Vagina (tissue), 2 donors: ENCODE results near the gene EIF3D. TPM values are rescaled to one million over a fixed set of nuclear protein-coding genes. Genes with fewer than 3 reads are reported as not detected.

Source experiments
- DNase-seq, 2 donors: peaks; one replicate each; pipeline ENCODE4 v3.0.0-alpha.2; 2017; ENCODE audit errors: extremely low spot score in 2 of 2
- H3K27ac ChIP-seq: fragments of 200-600 bp; sonication (generic); one replicate; pipeline ENCODE4 v1.5.1; 2019
- H3K27me3 ChIP-seq: fragments of 200-600 bp; sonication (generic); one replicate; pipeline ENCODE4 v1.5.1; 2019
- H3K36me3 ChIP-seq, 2 donors: fragments of 200-600 bp; sonication (generic); one replicate each; pipeline ENCODE4 v1.5.1; 2017 to 2019
- H3K4me1 ChIP-seq: fragments of 200-600 bp; sonication (generic); one replicate; pipeline ENCODE4 v1.5.1; 2019
- H3K4me3 ChIP-seq, 2 donors: fragments of 200-600 bp; sonication (generic); 1 replicate in 1 of 2; 2 replicates in 1 of 2; pipeline ENCODE4 v1.5.1; 2016 to 2019
- H3K9me3 ChIP-seq: fragments of 200-600 bp; sonication (generic); one replicate; pipeline ENCODE4 v1.5.1; 2019
- POLR2A ChIP-seq, 2 donors: fragments of 450-650 bp; IDR thresholded peaks; one replicate each; pipeline ENCODE4 v1.6.1; 2017; ENCODE audit warnings: antibody characterized with exemption in 2 of 2, mild to moderate bottlenecking in 2 of 2, moderate library complexity in 2 of 2
- POLR2AphosphoS5 ChIP-seq, 2 donors: sonication (generic); formaldehyde crosslinking; IDR thresholded peaks; one replicate each; pipeline ENCODE4 v1.9.0; 2017; ENCODE audit warnings: antibody characterized with exemption in 2 of 2, mild to moderate bottlenecking in 2 of 2, low read depth in 1 of 2; ENCODE audit not compliant: insufficient read depth in 1 of 2
- intact Hi-C: fragments of 100-400 bp; cut with DNase I; formaldehyde crosslinking; loops from one replicate; pipeline ENCODE4 v1.15.1; 2023
- total RNA-seq: library from RNA; depleted of rRNA; stranded (reverse); fragments of >200 nt; gene quantifications from one replicate; pipeline ENCODE4 v1.2.3, GENCODE V29; 2016
- TF ChIP-seq, protein P1 (sequence below), 3 experiments: fragments of 450-650 bp in 2 of 3; fragments of 200-600 bp in 1 of 3; sonication (generic) in 1 of 3; IDR thresholded peaks; one replicate each; pipeline ENCODE4 v1.5.1; 2017 to 2019; ENCODE audit warnings: antibody characterized with exemption in 3 of 3, mild to moderate bottlenecking in 2 of 3, moderate library complexity in 2 of 3

The EIF3D gene
- total RNA-seq, 1 donor from 2014 or later = 266 TPM

GRCh38 chr22:36475341-36475740 lies 53.6 kb downstream of the EIF3D start:
- intact Hi-C loops = no loop called here
- Histone ChIP-seq H3K36me3 (peaks cover 0 to 60% of the 10 kb centered on the region in 2 donors), H3K9me3 (no peaks in the 10 kb centered on the region), H3K4me3 (no peak overlapping the region), H3K4me1 (peaks cover 15% of the 10 kb centered on the region), H3K27me3 (no peaks in the 10 kb centered on the region), H3K27ac (peak overlapping the region; percentile 17)
- TF ChIP-seq POLR2A (IDR thresholded peaks at IDR 0.05) (no peak), POLR2AphosphoS5 (IDR thresholded peaks at IDR 0.05; ENCODE audit: insufficient read depth in 1 of 2, low read depth in 1 of 2) (no peak)
- TF ChIP-seq, protein P1, sequence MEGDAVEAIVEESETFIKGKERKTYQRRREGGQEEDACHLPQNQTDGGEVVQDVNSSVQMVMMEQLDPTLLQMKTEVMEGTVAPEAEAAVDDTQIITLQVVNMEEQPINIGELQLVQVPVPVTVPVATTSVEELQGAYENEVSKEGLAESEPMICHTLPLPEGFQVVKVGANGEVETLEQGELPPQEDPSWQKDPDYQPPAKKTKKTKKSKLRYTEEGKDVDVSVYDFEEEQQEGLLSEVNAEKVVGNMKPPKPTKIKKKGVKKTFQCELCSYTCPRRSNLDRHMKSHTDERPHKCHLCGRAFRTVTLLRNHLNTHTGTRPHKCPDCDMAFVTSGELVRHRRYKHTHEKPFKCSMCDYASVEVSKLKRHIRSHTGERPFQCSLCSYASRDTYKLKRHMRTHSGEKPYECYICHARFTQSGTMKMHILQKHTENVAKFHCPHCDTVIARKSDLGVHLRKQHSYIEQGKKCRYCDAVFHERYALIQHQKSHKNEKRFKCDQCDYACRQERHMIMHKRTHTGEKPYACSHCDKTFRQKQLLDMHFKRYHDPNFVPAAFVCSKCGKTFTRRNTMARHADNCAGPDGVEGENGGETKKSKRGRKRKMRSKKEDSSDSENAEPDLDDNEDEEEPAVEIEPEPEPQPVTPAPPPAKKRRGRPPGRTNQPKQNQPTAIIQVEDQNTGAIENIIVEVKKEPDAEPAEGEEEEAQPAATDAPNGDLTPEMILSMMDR (IDR thresholded peaks at IDR 0.05) = no peak
- no peak for DNase-seq

DNA sequence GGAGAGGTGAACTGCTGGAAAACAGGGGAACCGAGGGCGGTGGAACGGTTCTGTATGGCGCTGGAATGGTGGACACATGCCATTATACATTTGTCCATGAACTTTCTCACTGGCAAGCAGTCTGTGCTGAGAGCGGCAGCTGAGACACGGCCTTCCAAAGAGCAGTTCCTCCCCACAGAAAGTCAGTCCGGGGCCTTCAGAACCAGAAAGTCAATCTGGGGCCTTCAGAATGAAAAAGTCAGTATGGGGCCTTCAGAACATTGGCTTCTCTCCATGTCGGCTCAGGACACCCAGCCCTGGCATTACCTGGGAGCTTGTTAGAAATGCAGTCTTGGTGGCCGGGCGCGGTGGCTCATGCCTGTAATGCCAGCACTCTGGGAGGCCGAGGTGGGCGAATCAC lies 56.3 kb downstream of the EIF3D start:
- Histone ChIP-seq H3K4me1 (peaks cover 37% of the 10 kb centered on the region), H3K27me3 (no peaks in the 10 kb centered on the region), H3K4me3 (no peak overlapping the region), H3K27ac (no peak overlapping the region), H3K36me3 (peaks cover 0 to 43% of the 10 kb centered on the region in 2 donors), H3K9me3 (no peaks in the 10 kb centered on the region)
- intact Hi-C loops = no loop called here
- TF ChIP-seq, protein P1 (IDR thresholded peaks at IDR 0.05) = no peak
- TF ChIP-seq POLR2A (IDR thresholded peaks at IDR 0.05) (no peak), POLR2AphosphoS5 (IDR thresholded peaks at IDR 0.05; ENCODE audit: insufficient read depth in 1 of 2, low read depth in 1 of 2) (no peak)
- no peak for DNase-seq

GRCh38 chr22:36471341-36471821 lies 57.6 kb downstream of the EIF3D start:
- peaks cover 47% of the 10 kb centered on the region for H3K4me1 ChIP-seq
- no peak for DNase-seq

GRCh38 chr22:36470994-36471331 lies 58.0 kb downstream of the EIF3D start:
- Histone ChIP-seq H3K36me3 (peaks cover 0 to 26% of the 10 kb centered on the region in 2 donors), H3K4me1 (peaks cover 51% of the 10 kb centered on the region), H3K27me3 (no peaks in the 10 kb centered on the region), H3K4me3 (peak overlapping the region in 1 of 2 donors; percentile 13), H3K27ac (peak overlapping the region; percentile 83), H3K9me3 (no peaks in the 10 kb centered on the region)
- TF ChIP-seq, protein P1 (IDR thresholded peaks at IDR 0.05) = no peak
- TF ChIP-seq POLR2AphosphoS5 (IDR thresholded peaks at IDR 0.05; ENCODE audit: insufficient read depth in 1 of 2, low read depth in 1 of 2) (no peak), POLR2A (IDR thresholded peaks at IDR 0.05) (no peak)
- intact Hi-C loops = no loop called here
- DNase-seq = no peak

More at GRCh38 chr22:36471341-36471821, 57.6 kb downstream of the EIF3D start:
- H3K27ac ChIP-seq = peak overlapping the region; percentile 83
- no peak for TF ChIP-seq POLR2A (IDR thresholded peaks at IDR 0.05)
- TF ChIP-seq, protein P1 (IDR thresholded peaks at IDR 0.05) = no peak
- no peak for TF ChIP-seq POLR2AphosphoS5 (IDR thresholded peaks at IDR 0.05; ENCODE audit: insufficient read depth in 1 of 2, low read depth in 1 of 2)
- H3K4me3 ChIP-seq = peak overlapping the region in 1 of 2 donors; percentile 13
- intact Hi-C loops = no loop called here
- H3K9me3 ChIP-seq = no peaks in the 10 kb centered on the region
- no peaks in the 10 kb centered on the region for H3K27me3 ChIP-seq
- H3K36me3 ChIP-seq = peaks cover 0 to 30% of the 10 kb centered on the region in 2 donors

- no peaks in the 10 kb centered on the region for H3K27me3 ChIP-seq
- peaks cover 0 to 20% of the 10 kb centered on the region in 2 donors for H3K36me3 ChIP-seq
- no peaks in the 10 kb centered on the region for H3K9me3 ChIP-seq
- intact Hi-C loops = no loop called here
- peak overlapping the region; percentile 83 for H3K27ac ChIP-seq
- H3K4me3 ChIP-seq = no peak overlapping the region
- TF ChIP-seq POLR2AphosphoS5 (IDR thresholded peaks at IDR 0.05; ENCODE audit: insufficient read depth in 1 of 2, low read depth in 1 of 2) (peak; percentile 51 to 53), POLR2A (IDR thresholded peaks at IDR 0.05) (no peak)
- TF ChIP-seq, protein P1 (IDR thresholded peaks at IDR 0.05) = peak; percentile 89 to 95 (median 89)
- DNase-seq = no peak
- peaks cover 57% of the 10 kb centered on the region for H3K4me1 ChIP-seq
Observed at GRCh38 chr22:36470162-36470993, 58.6 kb downstream of the EIF3D start.
